Panc1 (cell line): ENCODE results near the gene KRTAP5-7. TPM values are rescaled to one million over a fixed set of nuclear protein-coding genes. Genes with fewer than 3 reads are reported as not detected.

Experiments used
- ATAC-seq: fragments of 200-7000 bp; cut with Tn5 transposase; 2 replicates; pipeline ENCODE4 v1.9.1; 2020; ENCODE audit warnings: mild to moderate bottlenecking, moderate library complexity
- BruUV-seq: library from RNA; stranded (reverse); fragments of 400-500 nt; replicated peaks from 2 replicates; lab custom pipeline; 2021; lab: Mats Ljungman, UMichigan
- CTCF ChIA-PET: fragments of 300-600 bp; sonication (Branson Sonifier 250); formaldehyde crosslinking; loops from one replicate; lab custom pipeline; 2022; ENCODE audit warnings: antibody characterized with exemption; lab: Charles Lee
- POLR2A ChIA-PET: fragments of 300-600 bp; sonication (Branson Sonifier 250); formaldehyde crosslinking; loops from one replicate; lab custom pipeline; 2022; ENCODE audit warnings: antibody characterized with exemption; lab: Charles Lee
- DNase-seq: peaks from one replicate; pipeline ENCODE4 v3.0.0-alpha.2; 2010; ENCODE audit warnings: low read depth, low spot score
- H3K27ac ChIP-seq: 2 replicates; pipeline ENCODE4 v1.5.1; 2011; ENCODE audit warnings: mild to moderate bottlenecking, low read length, inconsistent platforms
- H3K27me3 ChIP-seq: fragments of 200-500 bp; sonication (Bioruptor generic); 2 replicates; pipeline ENCODE4 v1.6.0; 2014; ENCODE audit warnings: low read length, inconsistent platforms; ENCODE audit not compliant: control insufficient read depth, insufficient read depth
- H3K36me3 ChIP-seq: fragments of 200-500 bp; sonication (Bioruptor generic); 2 replicates; pipeline ENCODE4 v1.5.1; 2014; ENCODE audit warnings: inconsistent platforms, mild to moderate bottlenecking, low read length, moderate library complexity; ENCODE audit not compliant: control insufficient read depth, insufficient read depth
- H3K4me1 ChIP-seq: 2 replicates; pipeline ENCODE4 v1.5.1; 2011; ENCODE audit warnings: inconsistent platforms, mild to moderate bottlenecking, low read length, moderate library complexity; ENCODE audit not compliant: control insufficient read depth, insufficient read depth
- H3K4me3 ChIP-seq, 2 experiments: 2 replicates each; pipeline ENCODE4 v1.5.1; 2011 to 2012; ENCODE audit warnings: low read depth in 2 of 2, low read length in 2 of 2, mild to moderate bottlenecking in 2 of 2, inconsistent platforms in 1 of 2, moderate library complexity in 1 of 2
- H3K9me3 ChIP-seq: fragments of 200-500 bp; sonication (Bioruptor generic); 2 replicates; pipeline ENCODE4 v1.5.1; 2014; ENCODE audit warnings: low read depth, mild to moderate bottlenecking, inconsistent platforms, low read length, moderate library complexity; ENCODE audit not compliant: control insufficient read depth, insufficient read depth
- CTCF ChIP-seq: fragments of 450-650 bp; IDR thresholded peaks from 2 replicates; pipeline ENCODE4 v1.5.1; 2017; ENCODE audit warnings: mild to moderate bottlenecking
- POLR2AphosphoS5 ChIP-seq: IDR thresholded peaks from 2 replicates; pipeline ENCODE4 v1.6.1; 2012; ENCODE audit warnings: mild to moderate bottlenecking, low read depth, low read length, moderate library complexity
- REST ChIP-seq, 2 experiments: IDR thresholded peaks; 2 replicates each; pipeline ENCODE4 v1.6.1; 2011 to 2012; ENCODE audit warnings: low read depth in 2 of 2, control low read depth in 1 of 2, low read length in 1 of 2, mild to moderate bottlenecking in 1 of 2, moderate library complexity in 1 of 2; ENCODE audit not compliant: insufficient read depth in 1 of 2
- SIN3A ChIP-seq: IDR thresholded peaks from 2 replicates; pipeline ENCODE4 v1.6.1; 2012; ENCODE audit warnings: low read depth, mild to moderate bottlenecking, low read length, moderate library complexity, borderline replicate concordance; ENCODE audit not compliant: insufficient read depth
- TCF7L2 ChIP-seq: IDR thresholded peaks from 2 replicates; pipeline ENCODE4 v1.6.1; 2011; ENCODE audit warnings: mild to moderate bottlenecking, low read depth, low read length, inconsistent platforms
- in situ Hi-C: cut with HindIII; loops from 2 replicates; pipeline ENCODE4 v1.10.0; 2016; ENCODE audit warnings: low sequenced_read_pairs, low pct_unique_long_range_greater_than_20kb
- intact Hi-C: fragments of 100-400 bp; cut with micrococcal nuclease; formaldehyde crosslinking; loops from one replicate; pipeline ENCODE4 v1.10.0; 2022; ENCODE audit not compliant: unreplicated experiment
- total RNA-seq: library from RNA; stranded (reverse); gene quantifications from one replicate; pipeline ENCODE4 v1.2.1, GENCODE V29; 2021; ENCODE audit not compliant: unreplicated experiment

The KRTAP5-7 gene
- total RNA-seq, 1 experiment from 2014 or later: not detected

GRCh38 chr11:71577469-71578004 lies 50.5 kb downstream of the KRTAP5-7 start:
- Histone ChIP-seq H3K4me1 (peaks cover 5% of the 10 kb centered on the region), H3K4me3 (no peak overlapping the region), H3K27ac (no peak overlapping the region), H3K27me3 (peaks cover 8% of the 10 kb centered on the region; the same call in 1 of the 2 replicates), H3K9me3 (no peaks in the 10 kb centered on the region), H3K36me3 (no peaks in the 10 kb centered on the region)
- ChIA-PET POLR2A (no interaction called here), CTCF (no interaction called here)
- intact Hi-C loops (no loop called here), in situ Hi-C loops (no loop called here)
- no peak for ATAC-seq
- DNase-seq: no peak
- no TSS peak for BruUV-seq
- TF ChIP-seq SIN3A (no peak), REST (IDR thresholded peaks at IDR 0.05; ENCODE audit: insufficient read depth in 1 of 2, low read depth in 2 of 2, low read length in 1 of 2) (no peak), POLR2AphosphoS5 (no peak), TCF7L2 (no peak), CTCF (no peak)

Other genes with a start within 250 kb of the KRTAP5-7 start
- 356 TPM for gene DHCR7, start 78.9 kb upstream of the KRTAP5-7 start, total RNA-seq
- 76.1 TPM for gene NADSYN1, start 74.1 kb upstream of the KRTAP5-7 start, total RNA-seq
- gene KRTAP5-8, start 10.8 kb downstream of the KRTAP5-7 start, total RNA-seq: not detected
- not detected for gene KRTAP5-9, start 21.2 kb downstream of the KRTAP5-7 start, total RNA-seq
- not detected for gene KRTAP5-10, start 38.3 kb downstream of the KRTAP5-7 start, total RNA-seq
- not detected for gene KRTAP5-11, start 55.6 kb downstream of the KRTAP5-7 start, total RNA-seq